B cell (primary cell): ENCODE data around the gene CMPK2. TPM values are rescaled to one million over a fixed set of nuclear protein-coding genes. Genes with fewer than 3 reads are reported as not detected.

ENCODE experiments used
- ATAC-seq: fragments of 200-7000 bp; cut with Tn5 transposase; one replicate; pipeline ENCODE4 v1.10.0; 2021; ENCODE audit warnings: low read depth, mild to moderate bottlenecking, moderate number of reproducible peaks, moderate library complexity
- CTCF ChIA-PET: fragments of 350-600 bp; sonication (Branson Sonifier 250); formaldehyde crosslinking; loops from one replicate; lab custom pipeline; 2021; ENCODE audit warnings: antibody characterized with exemption, inconsistent platforms; lab: Charles Lee
- POLR2A ChIA-PET: fragments of 350-600 bp; sonication (Branson Sonifier 250); formaldehyde crosslinking; loops from one replicate; lab custom pipeline; 2021; ENCODE audit warnings: antibody characterized with exemption; lab: Charles Lee
- DNase-seq: peaks from one replicate; pipeline ENCODE4 v3.0.0; 2013
- H2AFZ ChIP-seq: 2 replicates; pipeline ENCODE4 v1.6.1; 2012; ENCODE audit warnings: mild to moderate bottlenecking, low read depth, low read length; ENCODE audit not compliant: insufficient read depth, poor library complexity, severe bottlenecking
- H3K27ac ChIP-seq, 2 donors: 1 replicate in 1 of 2; 2 replicates in 1 of 2; pipeline ENCODE4 v1.5.1; 2012 to 2013; ENCODE audit warnings: low read length in 2 of 2, mild to moderate bottlenecking in 2 of 2, moderate library complexity in 1 of 2
- H3K27me3 ChIP-seq, 4 experiments: fragments of 200-600 bp in 1 of 4; sonication (generic) in 1 of 4; replicated peaks in 1 of 4; 1 replicate in 2 of 4; 2 replicates in 2 of 4; pipeline versions ENCODE4 v1.6.1 to v1.7.0; 2013 to 2016; ENCODE audit warnings: low read length in 3 of 4, mild to moderate bottlenecking in 2 of 4, mixed read lengths in 1 of 4, moderate library complexity in 1 of 4; ENCODE audit not compliant: insufficient read depth in 4 of 4, control insufficient read depth in 3 of 4; ENCODE audit errors: control extremely low read depth in 1 of 4
- H3K36me3 ChIP-seq, 2 experiments: replicated peaks in 1 of 2; 1 replicate in 1 of 2; 2 replicates in 1 of 2; pipeline versions ENCODE4 v1.6.1 to v1.7.1; 2013; ENCODE audit warnings: low read length in 1 of 2; ENCODE audit not compliant: insufficient read depth in 2 of 2, control insufficient read depth in 1 of 2; ENCODE audit errors: control extremely low read depth in 1 of 2, extremely low read depth in 1 of 2
- H3K4me1 ChIP-seq, 2 donors: fragments of 200-600 bp in 1 of 2; sonication (generic) in 1 of 2; 1 replicate in 1 of 2; 2 replicates in 1 of 2; pipeline versions ENCODE4 v1.5.1 to v1.6.1; 2013 to 2017; ENCODE audit warnings: low read length in 2 of 2; ENCODE audit not compliant: control insufficient read depth in 2 of 2, insufficient read depth in 2 of 2
- H3K4me2 ChIP-seq: replicated peaks from 2 replicates; pipeline ENCODE3; 2012; ENCODE audit warnings: mild to moderate bottlenecking, low read depth, low read length; ENCODE audit not compliant: poor library complexity, severe bottlenecking
- H3K4me3 ChIP-seq, 5 experiments: fragments of 200-600 bp in 1 of 5; sonication (generic) in 1 of 5; 1 replicate in 3 of 5; 2 replicates in 2 of 5; pipeline versions ENCODE4 v1.5.1 to v1.7.0; 2011 to 2016; ENCODE audit warnings: low read length in 4 of 5, mild to moderate bottlenecking in 4 of 5, low read depth in 2 of 5, control low read depth in 1 of 5, moderate library complexity in 1 of 5; ENCODE audit not compliant: insufficient read depth in 1 of 5; ENCODE audit errors: control extremely low read depth in 1 of 5, extremely low read depth in 1 of 5
- H3K79me2 ChIP-seq: fragments of 200-600 bp; sonication (generic); one replicate; pipeline ENCODE4 v1.6.0; 2016; ENCODE audit warnings: low read length; ENCODE audit not compliant: control insufficient read depth, insufficient read depth
- H3K9ac ChIP-seq: fragments of 200-600 bp; sonication (generic); 2 replicates; pipeline ENCODE4 v1.6.1; 2017; ENCODE audit warnings: mild to moderate bottlenecking, low read length, moderate library complexity
- H3K9me3 ChIP-seq, 3 donors: one replicate each; pipeline versions ENCODE4 v1.6.1 to v1.7.1; 2013; ENCODE audit warnings: low read length in 2 of 3; ENCODE audit not compliant: control insufficient read depth in 2 of 3, insufficient read depth in 1 of 3; ENCODE audit errors: control extremely low read depth in 1 of 3
- H4K20me1 ChIP-seq: 2 replicates; pipeline ENCODE4 v1.6.0; 2012; ENCODE audit warnings: mild to moderate bottlenecking, low read length; ENCODE audit not compliant: insufficient read depth, control insufficient read depth, poor library complexity, severe bottlenecking
- H3K27ac Mint-ChIP-seq: one replicate; pipeline ENCODE4 v1.8.0; 2021; ENCODE audit warnings: mixed read lengths
- H3K27me3 Mint-ChIP-seq: one replicate; pipeline ENCODE4 v1.8.0; 2021; ENCODE audit warnings: mixed read lengths
- H3K4me1 Mint-ChIP-seq: one replicate; pipeline ENCODE4 v1.8.0; 2021; ENCODE audit warnings: mixed read lengths
- H3K4me3 Mint-ChIP-seq: one replicate; pipeline ENCODE4 v1.8.0; 2021; ENCODE audit warnings: mixed read lengths
- H3K9me3 Mint-ChIP-seq: one replicate; pipeline ENCODE4 v1.8.0; 2022; ENCODE audit warnings: mixed read lengths; ENCODE audit not compliant: insufficient read depth
- CTCF ChIP-seq: fragments of 200-600 bp; IDR thresholded peaks from one replicate; pipeline ENCODE4 v1.8.0; 2022; ENCODE audit warnings: antibody characterized with exemption, mild to moderate bottlenecking
- EZH2 ChIP-seq: IDR thresholded peaks from 2 replicates; pipeline ENCODE4 v1.6.1; 2012; ENCODE audit warnings: borderline replicate concordance, low read depth, mild to moderate bottlenecking, moderate library complexity, low read length; ENCODE audit not compliant: insufficient read depth, poor library complexity, severe bottlenecking
- WGBS: methylation state at CpG from one replicate; pipeline ENCODE4 v1.1.5; 2013; ENCODE audit warnings: missing lambda C conversion rate; ENCODE audit not compliant: insufficient coverage; 5-methylcytosine and 5-hydroxymethylcytosine counted together
- intact Hi-C: fragments of 100-400 bp; cut with micrococcal nuclease; formaldehyde crosslinking; loops from one replicate; pipeline ENCODE4 v1.10.0; 2022
- polyA plus RNA-seq: library from polyadenylated mRNA; depleted of rRNA; stranded (reverse); fragments of >200 nt; gene quantifications from 2 replicates; pipeline ENCODE4 v1.2.3, GENCODE V29; 2012
- total RNA-seq, 2 donors: library from RNA; stranded (reverse); fragments of 120-200 nt in 1 of 2; gene quantifications; 1 replicate in 1 of 2; 2 replicates in 1 of 2; pipeline versions ENCODE4 v1.2.3 to v1.2.4, GENCODE V29; 2013 to 2022

Gene CMPK2
- total and polyA plus RNA-seq, 2 donors (not counting 1 experiment from before 2014, with no cell fraction given) = 1.2 to 2.9 TPM

- Histone ChIP-seq H3K4me1 (no peaks in the 10 kb centered on the region), H3K27ac (no peak overlapping the region), H2AFZ (no peak overlapping the region), H4K20me1 (no peaks in the 10 kb centered on the region), H3K9me3 (no peaks in the 10 kb centered on the region), H3K27me3 (no peaks in the 10 kb centered on the region), H3K79me2 (no peaks in the 10 kb centered on the region), H3K4me3 (no peak overlapping the region), H3K9ac (no peak overlapping the region), H3K36me3 (no peaks in the 10 kb centered on the region), H3K4me2 (no peak overlapping the region)
- Mint-ChIP-seq H3K4me3 (no peak overlapping the region), H3K27ac (no peak overlapping the region), H3K4me1 (no peaks in the 10 kb centered on the region), H3K9me3 (no peaks in the 10 kb centered on the region), H3K27me3 (no peaks in the 10 kb centered on the region)
- ChIA-PET CTCF (interaction anchor here (1.0 to 6.9 kb wide), 4 partner anchors 9 to 150 kb away, joined by 3 to 33 read pairs (median 4); no protein-coding TSS in a partner anchor), POLR2A (no interaction called here)
- no peak for DNase-seq
- no CpG with 5 or more reads among the region's 2 CpGs for WGBS
- no peak for ATAC-seq
- intact Hi-C loops = no loop called here
- TF ChIP-seq EZH2 (no peak), CTCF (no peak)
Observed at GRCh38 chr2:6893876-6894482, 28.3 kb upstream of the CMPK2 start.

- no peak for DNase-seq
- CTCF ChIA-PET = interaction anchor here (2.0 kb wide), 1 partner anchor 8 kb away, joined by 10 read pairs; no protein-coding TSS in a partner anchor
- H3K27ac Mint-ChIP-seq = no peak overlapping the region
Observed at GRCh38 chr2:6888724-6889123, 23.0 kb upstream of the CMPK2 start.

More at GRCh38 chr2:6888724-6889123, 23.0 kb upstream of the CMPK2 start:
- Mint-ChIP-seq H3K4me3 (no peak overlapping the region), H3K9me3 (no peaks in the 10 kb centered on the region), H3K4me1 (no peaks in the 10 kb centered on the region), H3K27me3 (peaks cover 6% of the 10 kb centered on the region)
- no peaks in the 10 kb centered on the region for H3K79me2 ChIP-seq
- no peak for ATAC-seq
- no peak overlapping the region for H3K4me3 ChIP-seq
- H3K4me1 ChIP-seq = no peaks in the 10 kb centered on the region
- peaks cover 0 to under 1% (median 0%) of the 10 kb centered on the region in 4 experiments for H3K27me3 ChIP-seq
- intact Hi-C loops = no loop called here
- no peak overlapping the region for H2AFZ ChIP-seq
- H3K9ac ChIP-seq = no peak overlapping the region
- 88% methylated on average over 3 of the region's 4 CpGs for WGBS
- H3K4me2 ChIP-seq = no peak overlapping the region
- TF ChIP-seq CTCF (no peak), EZH2 (no peak)
- no peak overlapping the region for H3K27ac ChIP-seq
- no peaks in the 10 kb centered on the region for H3K36me3 ChIP-seq
- H3K9me3 ChIP-seq = no peaks in the 10 kb centered on the region
- POLR2A ChIA-PET = interaction anchor here (1.1 kb wide), 1 partner anchor 8 kb away, joined by 3 read pairs; no protein-coding TSS in a partner anchor
- no peaks in the 10 kb centered on the region for H4K20me1 ChIP-seq
